ENCODE measurements around the gene ZYG11A. TPM values are rescaled to one million over a fixed set of nuclear protein-coding genes. Genes with fewer than 3 reads are reported as not detected.

Gene ZYG11A
- total RNA-seq, 5 donors from 2014 or later (not counting 1 experiment from before 2014, with no cell fraction given): 0.09 to 0.15 (median 0.09) TPM

GRCh38 chr1:52938183-52938451, 95.6 kb downstream of the ZYG11A start:
- Histone ChIP-seq H3K36me3 (ENCODE audit: control insufficient read depth in 2 of 2, extremely low read depth in 1 of 2, insufficient read depth in 1 of 2, low read length in 1 of 2) (no peaks in the 10 kb centered on the region), H3K27me3 (replicated peaks in 1 of 2; ENCODE audit: control insufficient read depth in 2 of 2, extremely low read depth in 1 of 2, insufficient read depth in 2 of 2, low read length in 1 of 2) (no peaks in the 10 kb centered on the region), H3K4me1 (ENCODE audit: control insufficient read depth in 1 of 2, extremely low read depth in 1 of 2, insufficient read depth in 2 of 2, low read length in 2 of 2) (no peaks in the 10 kb centered on the region), H3K4me3 (ENCODE audit: control insufficient read depth in 1 of 2, extremely low read depth in 1 of 2, low read length in 1 of 2) (no peak overlapping the region), H3K27ac (ENCODE audit: low read length) (no peak overlapping the region), H3K9me3 (no peaks in the 10 kb centered on the region)
- POLR2A ChIA-PET: no interaction called here
- no peaks in the 10 kb centered on the region for H3K27me3 Mint-ChIP-seq
- no CpG with 5 or more reads among the region's 1 CpG for WGBS (ENCODE audit: insufficient coverage)
- no peak overlapping the region for H3K4me3 Mint-ChIP-seq
- CTCF ChIA-PET: no interaction called here
- peaks cover 2 to 12% (median 5%) of the 10 kb centered on the region in 3 donors for H3K4me1 Mint-ChIP-seq
- no peak overlapping the region for H3K27ac Mint-ChIP-seq
- peaks cover 7% of the 10 kb centered on the region for H3K36me3 Mint-ChIP-seq
- ATAC-seq (replicated peaks in 1 of 4) (no peak), DNase-seq (no peak)
- no peaks in the 10 kb centered on the region for H3K9me3 Mint-ChIP-seq

DNA sequence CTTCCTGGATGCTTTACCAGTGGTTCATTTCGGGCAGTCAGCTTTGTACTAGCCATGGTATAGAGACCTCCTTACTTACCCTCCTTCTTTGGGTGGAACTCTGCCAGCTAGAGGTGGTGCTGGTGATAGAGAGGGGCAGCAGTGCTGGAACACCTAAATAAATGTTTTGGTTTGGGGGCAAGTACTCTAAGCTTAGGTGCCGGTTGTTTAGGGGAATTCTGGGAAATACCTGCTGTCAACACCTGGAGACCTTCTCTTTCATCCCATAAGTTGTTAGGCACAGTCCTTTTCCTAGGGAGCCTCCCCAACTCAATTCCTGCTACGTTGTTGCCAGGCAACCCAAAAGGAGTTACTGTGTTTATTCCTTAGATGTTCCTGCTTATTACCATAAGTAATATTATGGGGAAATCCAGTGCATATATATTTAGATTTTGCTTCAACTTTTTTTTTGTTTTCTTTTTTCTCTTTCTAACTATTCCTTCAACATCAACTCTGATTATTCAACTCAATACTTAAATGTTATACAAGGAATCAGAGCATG, 101.4 kb downstream of the ZYG11A start:
- DNase-seq (no peak), ATAC-seq (replicated peaks in 1 of 4) (no peak)

GRCh38 chr1:52944566-52944965, 102.0 kb downstream of the ZYG11A start:
- no peak overlapping the region for H3K4me3 Mint-ChIP-seq
- H3K4me1 ChIP-seq (ENCODE audit: control insufficient read depth in 1 of 2, extremely low read depth in 1 of 2, insufficient read depth in 2 of 2, low read length in 2 of 2): no peaks in the 10 kb centered on the region
- H3K9me3 Mint-ChIP-seq: no peaks in the 10 kb centered on the region
- H3K4me3 ChIP-seq (ENCODE audit: control insufficient read depth in 1 of 2, extremely low read depth in 1 of 2, low read length in 1 of 2): no peak overlapping the region
- peaks cover 18% of the 10 kb centered on the region for H3K36me3 Mint-ChIP-seq
- 91% methylated on average over 3 of the region's 10 CpGs for WGBS (ENCODE audit: insufficient coverage)
- no peaks in the 10 kb centered on the region for H3K27me3 ChIP-seq (replicated peaks in 1 of 2; ENCODE audit: control insufficient read depth in 2 of 2, extremely low read depth in 1 of 2, insufficient read depth in 2 of 2, low read length in 1 of 2)
- no peaks in the 10 kb centered on the region for H3K36me3 ChIP-seq (ENCODE audit: control insufficient read depth in 2 of 2, extremely low read depth in 1 of 2, insufficient read depth in 1 of 2, low read length in 1 of 2)
- POLR2A ChIA-PET: no interaction called here
- no peaks in the 10 kb centered on the region for H3K27me3 Mint-ChIP-seq
- DNase-seq: no peak
- no peaks in the 10 kb centered on the region for H3K4me1 Mint-ChIP-seq
- no peak overlapping the region for H3K27ac Mint-ChIP-seq
- no peak for ATAC-seq (replicated peaks in 1 of 4)
- H3K27ac ChIP-seq (ENCODE audit: low read length): no peak overlapping the region
- CTCF ChIA-PET: no interaction called here
- no peaks in the 10 kb centered on the region for H3K9me3 ChIP-seq

More for the DNA sequence above, 101.4 kb downstream of the ZYG11A start:
- Mint-ChIP-seq H3K36me3 (peaks cover 12% of the 10 kb centered on the region), H3K9me3 (no peaks in the 10 kb centered on the region), H3K27me3 (no peaks in the 10 kb centered on the region), H3K4me3 (no peak overlapping the region), H3K27ac (no peak overlapping the region), H3K4me1 (no peaks in the 10 kb centered on the region)
- POLR2A ChIA-PET: no interaction called here
- H3K4me1 ChIP-seq (ENCODE audit: control insufficient read depth in 1 of 2, extremely low read depth in 1 of 2, insufficient read depth in 2 of 2, low read length in 2 of 2): no peaks in the 10 kb centered on the region
- no peak overlapping the region for H3K4me3 ChIP-seq (ENCODE audit: control insufficient read depth in 1 of 2, extremely low read depth in 1 of 2, low read length in 1 of 2)
- H3K27ac ChIP-seq (ENCODE audit: low read length): no peak overlapping the region
- H3K9me3 ChIP-seq: no peaks in the 10 kb centered on the region
- CTCF ChIA-PET: no interaction called here
- whole genome bisulfite sequencing (ENCODE audit: insufficient coverage): no CpG with 5 or more reads among the region's 3 CpGs
- H3K36me3 ChIP-seq (ENCODE audit: control insufficient read depth in 2 of 2, extremely low read depth in 1 of 2, insufficient read depth in 1 of 2, low read length in 1 of 2): no peaks in the 10 kb centered on the region
- no peaks in the 10 kb centered on the region for H3K27me3 ChIP-seq (replicated peaks in 1 of 2; ENCODE audit: control insufficient read depth in 2 of 2, extremely low read depth in 1 of 2, insufficient read depth in 2 of 2, low read length in 1 of 2)

Other genes starting within 250 kb of the ZYG11A start
- gene GPX7, start 240.4 kb upstream of the ZYG11A start, total RNA-seq: 10 to 100 TPM; 13.4 to 28.1 (median 22.9) TPM
- 10 to 100 TPM; 38.4 to 80.7 (median 74.7) TPM for gene SHISAL2A, start 209.6 kb upstream of the ZYG11A start, total RNA-seq
- 1 to 10 TPM; 3.2 to 4.8 (median 4.1) TPM for gene COA7, start 144.4 kb upstream of the ZYG11A start, total RNA-seq
- 10 to 100 TPM; 16.6 to 22.2 (median 20.1) TPM for gene ZYG11B, start 116.3 kb upstream of the ZYG11A start, total RNA-seq
- gene ECHDC2, start 79.0 kb downstream of the ZYG11A start, total RNA-seq: 100 to 1,000 TPM; 126 to 166 (median 146) TPM
- gene SCP2, start 84.5 kb downstream of the ZYG11A start, total RNA-seq: 10 to 100 TPM; 46.5 to 63.9 (median 51.8) TPM
- gene PODN, start 219.5 kb downstream of the ZYG11A start, total RNA-seq: under 1 TPM in 4 of 5 donors, not detected in 1; 0.22 to 0.68 (median 0.46) TPM